NB4 (cell line): ENCODE measurements around the gene STARD4.

Experiments
- DNase-seq: peaks from one replicate; pipeline ENCODE4 v3.0.0; 2010; ENCODE audit warnings: low read depth
- H3K4me3 ChIP-seq: one replicate; pipeline ENCODE4 v1.5.1; 2011; ENCODE audit warnings: mild to moderate bottlenecking, low read depth, low read length, moderate library complexity
- CTCF ChIP-seq: IDR thresholded peaks from one replicate; pipeline ENCODE4 v1.5.1; 2012; ENCODE audit warnings: low read depth, low read length
- MAX ChIP-seq: IDR thresholded peaks from 2 replicates; pipeline ENCODE4 v1.6.1; 2011; ENCODE audit warnings: low read depth, low read length
- MYC ChIP-seq: IDR thresholded peaks from 2 replicates; pipeline ENCODE4 v1.6.1; 2011; ENCODE audit warnings: low read depth, low read length
- POLR2A ChIP-seq: IDR thresholded peaks from 2 replicates; pipeline ENCODE4 v1.6.1; 2011; ENCODE audit warnings: mild to moderate bottlenecking; ENCODE audit not compliant: insufficient read length; ENCODE audit errors: extremely low read depth

Gene STARD4

GRCh38 chr5:111486055-111486454 lies 26.3 kb downstream of the STARD4 start:
- no peak for TF ChIP-seq POLR2A
- no peak for TF ChIP-seq MAX
- no peak for TF ChIP-seq CTCF
- no peak for TF ChIP-seq MYC
- no peak for DNase-seq
- H3K4me3 ChIP-seq: no peak overlapping the region

GRCh38 chr5:111480346-111480745 lies 32.0 kb downstream of the STARD4 start:
- H3K4me3 ChIP-seq: no peak overlapping the region
- no peak for TF ChIP-seq CTCF
- TF ChIP-seq MYC: no peak
- no peak for TF ChIP-seq POLR2A
- TF ChIP-seq MAX: no peak
- no peak for DNase-seq

- no peak for DNase-seq
- TF ChIP-seq CTCF: no peak
- TF ChIP-seq MAX: no peak
- no peak for TF ChIP-seq MYC
- no peak for TF ChIP-seq POLR2A
- no peak overlapping the region for H3K4me3 ChIP-seq
Observed at GRCh38 chr5:111478898-111479297, 33.4 kb downstream of the STARD4 start.

GRCh38 chr5:111478266-111478665 lies 34.1 kb downstream of the STARD4 start:
- TF ChIP-seq MAX (no peak), MYC (no peak), POLR2A (no peak), CTCF (no peak)
- DNase-seq: no peak
- no peak overlapping the region for H3K4me3 ChIP-seq

GRCh38 chr5:111472579-111472978 lies 39.8 kb downstream of the STARD4 start:
- no peak overlapping the region for H3K4me3 ChIP-seq
- DNase-seq: peak; percentile 82
- TF ChIP-seq MYC (0 out of 2 replicates have a peak, but pooled peaks have one; percentile 30), CTCF (no peak), MAX (peak; percentile 69), POLR2A (no peak)

GRCh38 chr5:111472096-111472495 lies 40.2 kb downstream of the STARD4 start:
- H3K4me3 ChIP-seq: no peak overlapping the region
- no peak for TF ChIP-seq POLR2A
- no peak for TF ChIP-seq MAX
- no peak for TF ChIP-seq MYC
- no peak for TF ChIP-seq CTCF
- peak; percentile 4 for DNase-seq
